Measurements from ENCODE around the gene PAX8. TPM values are rescaled to one million over a fixed set of nuclear protein-coding genes. Genes with fewer than 3 reads are reported as not detected.

Gene PAX8
- polyA plus RNA-seq, 1 of the 3 experiments (the other 2 are of a cell fraction) = 0.23 TPM

DNA sequence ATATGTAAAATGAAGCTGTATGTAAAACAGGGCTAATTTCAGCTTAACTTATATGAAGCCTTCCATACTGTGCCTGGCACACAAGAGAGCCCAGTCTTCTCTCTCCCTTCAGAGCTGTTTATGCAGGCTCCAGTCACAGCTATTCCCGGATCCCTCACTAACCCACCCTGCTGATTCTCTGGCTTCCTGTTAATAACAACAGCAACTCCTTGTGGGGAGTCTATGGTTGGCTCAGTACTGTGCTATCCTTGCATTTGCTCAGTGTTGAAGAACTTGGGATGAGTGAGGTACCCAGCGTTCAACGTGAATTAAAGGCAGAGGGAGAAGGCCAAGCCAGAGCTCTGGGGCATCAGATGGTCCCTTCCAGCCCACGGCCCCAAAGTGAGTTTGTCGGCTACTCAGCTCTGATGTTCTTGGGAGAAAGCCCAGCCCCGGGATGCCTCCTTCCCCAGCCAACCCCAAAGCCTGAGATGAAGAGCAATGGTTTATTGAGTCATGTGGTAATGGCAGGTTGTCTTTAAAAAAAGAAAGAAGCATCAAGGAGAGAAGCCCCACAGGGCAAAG is 61.7 kb downstream of the PAX8 start:
- H3K36me3 ChIP-seq (replicated peaks in 1 of 2; ENCODE audit: control insufficient read depth in 1 of 2, insufficient read depth in 2 of 2, low read length in 1 of 2) = no peaks in the 10 kb centered on the region
- H3K9me3 ChIP-seq = no peaks in the 10 kb centered on the region
- no peak overlapping the region for H3K4me3 ChIP-seq (ENCODE audit: low read depth in 2 of 2, low read length in 1 of 2)
- TF ChIP-seq RFX5 (IDR thresholded peaks at IDR 0.05; ENCODE audit: low read length) (no peak), ELF1 (IDR thresholded peaks at IDR 0.05) (no peak), YY1 (IDR thresholded peaks at IDR 0.05; ENCODE audit: low read depth) (no peak), POLR2AphosphoS5 (IDR thresholded peaks at IDR 0.05; ENCODE audit: low read depth, low read length) (no peak), SIN3A (IDR thresholded peaks at IDR 0.05; ENCODE audit: borderline replicate concordance, low read depth, low read length) (no peak), JUND (IDR thresholded peaks at IDR 0.05) (no peak), GABPA (IDR thresholded peaks at IDR 0.05; ENCODE audit: low read depth) (no peak), RAD21 (IDR thresholded peaks at IDR 0.05; ENCODE audit: low read length) (no peak)
- TF ChIP-seq, protein P1, sequence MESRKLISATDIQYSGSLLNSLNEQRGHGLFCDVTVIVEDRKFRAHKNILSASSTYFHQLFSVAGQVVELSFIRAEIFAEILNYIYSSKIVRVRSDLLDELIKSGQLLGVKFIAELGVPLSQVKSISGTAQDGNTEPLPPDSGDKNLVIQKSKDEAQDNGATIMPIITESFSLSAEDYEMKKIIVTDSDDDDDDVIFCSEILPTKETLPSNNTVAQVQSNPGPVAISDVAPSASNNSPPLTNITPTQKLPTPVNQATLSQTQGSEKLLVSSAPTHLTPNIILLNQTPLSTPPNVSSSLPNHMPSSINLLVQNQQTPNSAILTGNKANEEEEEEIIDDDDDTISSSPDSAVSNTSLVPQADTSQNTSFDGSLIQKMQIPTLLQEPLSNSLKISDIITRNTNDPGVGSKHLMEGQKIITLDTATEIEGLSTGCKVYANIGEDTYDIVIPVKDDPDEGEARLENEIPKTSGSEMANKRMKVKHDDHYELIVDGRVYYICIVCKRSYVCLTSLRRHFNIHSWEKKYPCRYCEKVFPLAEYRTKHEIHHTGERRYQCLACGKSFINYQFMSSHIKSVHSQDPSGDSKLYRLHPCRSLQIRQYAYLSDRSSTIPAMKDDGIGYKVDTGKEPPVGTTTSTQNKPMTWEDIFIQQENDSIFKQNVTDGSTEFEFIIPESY (IDR thresholded peaks at IDR 0.05; ENCODE audit: borderline replicate concordance, low read depth) = no peak
- TF ChIP-seq, protein P2, sequence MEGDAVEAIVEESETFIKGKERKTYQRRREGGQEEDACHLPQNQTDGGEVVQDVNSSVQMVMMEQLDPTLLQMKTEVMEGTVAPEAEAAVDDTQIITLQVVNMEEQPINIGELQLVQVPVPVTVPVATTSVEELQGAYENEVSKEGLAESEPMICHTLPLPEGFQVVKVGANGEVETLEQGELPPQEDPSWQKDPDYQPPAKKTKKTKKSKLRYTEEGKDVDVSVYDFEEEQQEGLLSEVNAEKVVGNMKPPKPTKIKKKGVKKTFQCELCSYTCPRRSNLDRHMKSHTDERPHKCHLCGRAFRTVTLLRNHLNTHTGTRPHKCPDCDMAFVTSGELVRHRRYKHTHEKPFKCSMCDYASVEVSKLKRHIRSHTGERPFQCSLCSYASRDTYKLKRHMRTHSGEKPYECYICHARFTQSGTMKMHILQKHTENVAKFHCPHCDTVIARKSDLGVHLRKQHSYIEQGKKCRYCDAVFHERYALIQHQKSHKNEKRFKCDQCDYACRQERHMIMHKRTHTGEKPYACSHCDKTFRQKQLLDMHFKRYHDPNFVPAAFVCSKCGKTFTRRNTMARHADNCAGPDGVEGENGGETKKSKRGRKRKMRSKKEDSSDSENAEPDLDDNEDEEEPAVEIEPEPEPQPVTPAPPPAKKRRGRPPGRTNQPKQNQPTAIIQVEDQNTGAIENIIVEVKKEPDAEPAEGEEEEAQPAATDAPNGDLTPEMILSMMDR (IDR thresholded peaks at IDR 0.05) = no peak
- TF ChIP-seq, protein P3, sequence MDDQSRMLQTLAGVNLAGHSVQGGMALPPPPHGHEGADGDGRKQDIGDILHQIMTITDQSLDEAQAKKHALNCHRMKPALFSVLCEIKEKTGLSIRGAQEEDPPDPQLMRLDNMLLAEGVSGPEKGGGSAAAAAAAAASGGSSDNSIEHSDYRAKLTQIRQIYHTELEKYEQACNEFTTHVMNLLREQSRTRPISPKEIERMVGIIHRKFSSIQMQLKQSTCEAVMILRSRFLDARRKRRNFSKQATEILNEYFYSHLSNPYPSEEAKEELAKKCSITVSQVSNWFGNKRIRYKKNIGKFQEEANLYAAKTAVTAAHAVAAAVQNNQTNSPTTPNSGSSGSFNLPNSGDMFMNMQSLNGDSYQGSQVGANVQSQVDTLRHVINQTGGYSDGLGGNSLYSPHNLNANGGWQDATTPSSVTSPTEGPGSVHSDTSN (IDR thresholded peaks at IDR 0.05) = no peak
- TF ChIP-seq, protein P4, sequence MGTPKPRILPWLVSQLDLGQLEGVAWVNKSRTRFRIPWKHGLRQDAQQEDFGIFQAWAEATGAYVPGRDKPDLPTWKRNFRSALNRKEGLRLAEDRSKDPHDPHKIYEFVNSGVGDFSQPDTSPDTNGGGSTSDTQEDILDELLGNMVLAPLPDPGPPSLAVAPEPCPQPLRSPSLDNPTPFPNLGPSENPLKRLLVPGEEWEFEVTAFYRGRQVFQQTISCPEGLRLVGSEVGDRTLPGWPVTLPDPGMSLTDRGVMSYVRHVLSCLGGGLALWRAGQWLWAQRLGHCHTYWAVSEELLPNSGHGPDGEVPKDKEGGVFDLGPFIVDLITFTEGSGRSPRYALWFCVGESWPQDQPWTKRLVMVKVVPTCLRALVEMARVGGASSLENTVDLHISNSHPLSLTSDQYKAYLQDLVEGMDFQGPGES (IDR thresholded peaks at IDR 0.05; ENCODE audit: low read depth, low read length) = no peak
- TF ChIP-seq, protein P5, sequence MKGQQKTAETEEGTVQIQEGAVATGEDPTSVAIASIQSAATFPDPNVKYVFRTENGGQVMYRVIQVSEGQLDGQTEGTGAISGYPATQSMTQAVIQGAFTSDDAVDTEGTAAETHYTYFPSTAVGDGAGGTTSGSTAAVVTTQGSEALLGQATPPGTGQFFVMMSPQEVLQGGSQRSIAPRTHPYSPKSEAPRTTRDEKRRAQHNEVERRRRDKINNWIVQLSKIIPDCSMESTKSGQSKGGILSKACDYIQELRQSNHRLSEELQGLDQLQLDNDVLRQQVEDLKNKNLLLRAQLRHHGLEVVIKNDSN (IDR thresholded peaks at IDR 0.05; ENCODE audit: borderline replicate concordance, low read depth) = no peak
- TF ChIP-seq, protein P6, sequence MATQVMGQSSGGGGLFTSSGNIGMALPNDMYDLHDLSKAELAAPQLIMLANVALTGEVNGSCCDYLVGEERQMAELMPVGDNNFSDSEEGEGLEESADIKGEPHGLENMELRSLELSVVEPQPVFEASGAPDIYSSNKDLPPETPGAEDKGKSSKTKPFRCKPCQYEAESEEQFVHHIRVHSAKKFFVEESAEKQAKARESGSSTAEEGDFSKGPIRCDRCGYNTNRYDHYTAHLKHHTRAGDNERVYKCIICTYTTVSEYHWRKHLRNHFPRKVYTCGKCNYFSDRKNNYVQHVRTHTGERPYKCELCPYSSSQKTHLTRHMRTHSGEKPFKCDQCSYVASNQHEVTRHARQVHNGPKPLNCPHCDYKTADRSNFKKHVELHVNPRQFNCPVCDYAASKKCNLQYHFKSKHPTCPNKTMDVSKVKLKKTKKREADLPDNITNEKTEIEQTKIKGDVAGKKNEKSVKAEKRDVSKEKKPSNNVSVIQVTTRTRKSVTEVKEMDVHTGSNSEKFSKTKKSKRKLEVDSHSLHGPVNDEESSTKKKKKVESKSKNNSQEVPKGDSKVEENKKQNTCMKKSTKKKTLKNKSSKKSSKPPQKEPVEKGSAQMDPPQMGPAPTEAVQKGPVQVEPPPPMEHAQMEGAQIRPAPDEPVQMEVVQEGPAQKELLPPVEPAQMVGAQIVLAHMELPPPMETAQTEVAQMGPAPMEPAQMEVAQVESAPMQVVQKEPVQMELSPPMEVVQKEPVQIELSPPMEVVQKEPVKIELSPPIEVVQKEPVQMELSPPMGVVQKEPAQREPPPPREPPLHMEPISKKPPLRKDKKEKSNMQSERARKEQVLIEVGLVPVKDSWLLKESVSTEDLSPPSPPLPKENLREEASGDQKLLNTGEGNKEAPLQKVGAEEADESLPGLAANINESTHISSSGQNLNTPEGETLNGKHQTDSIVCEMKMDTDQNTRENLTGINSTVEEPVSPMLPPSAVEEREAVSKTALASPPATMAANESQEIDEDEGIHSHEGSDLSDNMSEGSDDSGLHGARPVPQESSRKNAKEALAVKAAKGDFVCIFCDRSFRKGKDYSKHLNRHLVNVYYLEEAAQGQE (IDR thresholded peaks at IDR 0.05; ENCODE audit: low read depth, low read length) = no peak
- DNase-seq = no peak
- H4K20me1 ChIP-seq (ENCODE audit: insufficient read depth) = no peaks in the 10 kb centered on the region
- no peak overlapping the region for H3K9ac ChIP-seq
- no peaks in the 10 kb centered on the region for H3K27me3 ChIP-seq (ENCODE audit: insufficient read depth)
- H2AFZ ChIP-seq (ENCODE audit: low read depth) = no peak overlapping the region
- WGBS (ENCODE audit: low lambda C conversion rate) = 85% methylated on average over 6 of the region's 6 CpGs
- H3K9me2 ChIP-seq = no peaks in the 10 kb centered on the region
- CTCF ChIA-PET = interaction anchor here (0.6 to 2.7 kb wide), 9 partner anchors 13 to 173 kb away, joined by 3 to 13 read pairs (median 3); no protein-coding TSS in a partner anchor
- no peaks in the 10 kb centered on the region for H3F3A ChIP-seq (replicated peaks; ENCODE audit: insufficient read depth)
- H3K4me1 ChIP-seq (ENCODE audit: control insufficient read depth in 1 of 2, insufficient read depth in 2 of 2, low read depth in 1 of 2, low read length in 1 of 2) = peaks cover 0 to 10% of the 10 kb centered on the region in 2 experiments; a peak in 2 of 4 replicates
- POLR2A ChIA-PET = no interaction called here
- no peak overlapping the region for H3K27ac ChIP-seq (ENCODE audit: low read depth in 2 of 2, low read length in 1 of 2)
- no peaks in the 10 kb centered on the region for H3K79me2 ChIP-seq (ENCODE audit: insufficient read depth)
- H3K4me2 ChIP-seq = no peak overlapping the region
